HepG2 (cell line): ENCODE measurements around the gene BAHD1.

Experiments used
- EP300 ChIP-seq, 3 experiments: sonication (generic) in 1 of 3; formaldehyde crosslinking in 1 of 3; IDR thresholded peaks; 2 replicates each; pipeline versions ENCODE4 v1.5.1 to v1.6.1; 2011 to 2020; ENCODE audit warnings: low read depth in 2 of 3, low read length in 2 of 3, borderline replicate concordance in 1 of 3, improper control_type of control experiment in 1 of 3, mild to moderate bottlenecking in 1 of 3, missing genetic modification reagents in 1 of 3, moderate library complexity in 1 of 3
- FIP1L1 ChIP-seq: fragments of 200-400 bp; formaldehyde crosslinking; IDR thresholded peaks from 2 replicates; pipeline ENCODE4 v1.6.1; 2018; ENCODE audit warnings: low read depth, mild to moderate bottlenecking, low read length, moderate library complexity, borderline replicate concordance; ENCODE audit not compliant: insufficient read depth
- HNRNPK ChIP-seq: fragments of 200-400 bp; formaldehyde crosslinking; IDR thresholded peaks from 2 replicates; pipeline ENCODE4 v1.6.1; 2018; ENCODE audit warnings: low read length, low read depth, moderate library complexity, mild to moderate bottlenecking; ENCODE audit not compliant: poor library complexity, severe bottlenecking
- KDM5A ChIP-seq: fragments of 200-600 bp; sonication (generic); IDR thresholded peaks from 2 replicates; pipeline ENCODE4 v1.7.0; 2018; ENCODE audit warnings: antibody characterized with exemption, mild to moderate bottlenecking, low read length, borderline replicate concordance
- NR1H2 ChIP-seq: sonication (generic); formaldehyde crosslinking; IDR thresholded peaks from 2 replicates; pipeline ENCODE4 v1.8.1; 2022; ENCODE audit warnings: low read depth, missing genetic modification reagents, borderline replicate concordance
- POLR2AphosphoS5 ChIP-seq: IDR thresholded peaks from 2 replicates; pipeline ENCODE4 v1.6.1; 2012; ENCODE audit warnings: low read depth, low read length
- SIN3B ChIP-seq: fragments of 150-350 bp; IDR thresholded peaks from 2 replicates; pipeline ENCODE4 v1.6.1; 2014; ENCODE audit warnings: low read length
- ZNF121 ChIP-seq: sonication (generic); formaldehyde crosslinking; IDR thresholded peaks from 2 replicates; pipeline ENCODE4 v1.5.0; 2020; ENCODE audit warnings: mild to moderate bottlenecking, missing genetic modification reagents
- ZNF143 ChIP-seq: sonication (generic); formaldehyde crosslinking; IDR thresholded peaks from 2 replicates; pipeline ENCODE4 v1.4.0; 2020; ENCODE audit warnings: missing genetic modification reagents
- ZNF768 ChIP-seq: sonication (generic); formaldehyde crosslinking; IDR thresholded peaks from 2 replicates; pipeline ENCODE4 v1.4.0; 2020; ENCODE audit warnings: missing genetic modification reagents
- TF ChIP-seq, protein P1 (sequence below): sonication (generic); formaldehyde crosslinking; IDR thresholded peaks from 2 replicates; pipeline ENCODE4 v1.5.0; 2020; ENCODE audit warnings: mild to moderate bottlenecking, missing genetic modification reagents, moderate library complexity
- TF ChIP-seq, protein P2 (sequence below): sonication (generic); formaldehyde crosslinking; IDR thresholded peaks from 2 replicates; pipeline ENCODE4 v1.4.0; 2020; ENCODE audit warnings: missing genetic modification reagents, borderline replicate concordance

DNA sequence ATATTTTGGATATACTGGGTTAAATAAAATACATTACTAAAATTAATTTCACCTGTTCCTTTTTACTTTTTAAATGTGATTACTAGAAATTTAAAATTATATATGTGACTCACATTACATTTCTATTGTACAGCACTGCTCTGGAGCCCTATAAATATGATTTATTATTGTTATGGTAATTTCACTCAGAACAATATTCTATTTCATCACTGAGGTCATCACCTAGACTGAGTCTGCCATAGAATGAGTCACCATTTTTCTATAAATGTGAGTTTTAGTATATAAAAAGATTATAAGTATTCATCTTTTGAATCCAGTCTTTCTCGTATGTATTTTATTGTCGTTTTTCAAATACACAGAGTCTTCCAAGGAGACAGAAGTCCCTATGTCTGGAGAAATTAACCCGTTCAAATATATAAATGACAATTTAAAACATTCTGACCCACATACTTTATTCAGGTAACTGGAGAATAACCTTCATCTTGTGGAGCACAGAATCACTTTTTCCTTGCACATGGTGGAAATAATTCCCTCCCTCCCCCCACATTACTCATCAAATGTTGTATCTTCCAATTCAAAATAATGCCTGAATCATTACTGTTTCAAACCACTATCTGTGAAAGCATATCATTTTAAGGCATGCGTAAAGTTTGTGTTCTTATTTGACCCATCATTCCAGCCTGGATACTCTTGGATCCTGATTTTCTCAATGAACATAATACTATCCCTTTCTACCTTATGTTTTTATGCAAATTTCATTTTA lies 60.0 kb downstream of the BAHD1 start:
- TF ChIP-seq NR1H2 (CRISPR knock-in tag) (no peak), EP300 (IDR thresholded peaks at IDR 0.05; ENCODE audit: low read depth in 2 of 2, low read length in 2 of 2) (no peak), EP300 (CRISPR knock-in tag; IDR thresholded peaks at IDR 0.05; ENCODE audit: borderline replicate concordance) (no peak), POLR2AphosphoS5 (no peak), KDM5A (no peak), ZNF768 (no peak), ZNF143 (CRISPR knock-in tag) (no peak), SIN3B (no peak), HNRNPK (no peak), FIP1L1 (no peak), ZNF121 (CRISPR knock-in tag) (no peak)
- TF ChIP-seq, protein P1, sequence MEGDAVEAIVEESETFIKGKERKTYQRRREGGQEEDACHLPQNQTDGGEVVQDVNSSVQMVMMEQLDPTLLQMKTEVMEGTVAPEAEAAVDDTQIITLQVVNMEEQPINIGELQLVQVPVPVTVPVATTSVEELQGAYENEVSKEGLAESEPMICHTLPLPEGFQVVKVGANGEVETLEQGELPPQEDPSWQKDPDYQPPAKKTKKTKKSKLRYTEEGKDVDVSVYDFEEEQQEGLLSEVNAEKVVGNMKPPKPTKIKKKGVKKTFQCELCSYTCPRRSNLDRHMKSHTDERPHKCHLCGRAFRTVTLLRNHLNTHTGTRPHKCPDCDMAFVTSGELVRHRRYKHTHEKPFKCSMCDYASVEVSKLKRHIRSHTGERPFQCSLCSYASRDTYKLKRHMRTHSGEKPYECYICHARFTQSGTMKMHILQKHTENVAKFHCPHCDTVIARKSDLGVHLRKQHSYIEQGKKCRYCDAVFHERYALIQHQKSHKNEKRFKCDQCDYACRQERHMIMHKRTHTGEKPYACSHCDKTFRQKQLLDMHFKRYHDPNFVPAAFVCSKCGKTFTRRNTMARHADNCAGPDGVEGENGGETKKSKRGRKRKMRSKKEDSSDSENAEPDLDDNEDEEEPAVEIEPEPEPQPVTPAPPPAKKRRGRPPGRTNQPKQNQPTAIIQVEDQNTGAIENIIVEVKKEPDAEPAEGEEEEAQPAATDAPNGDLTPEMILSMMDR (CRISPR knock-in tag), result no peak
- TF ChIP-seq, protein P2, sequence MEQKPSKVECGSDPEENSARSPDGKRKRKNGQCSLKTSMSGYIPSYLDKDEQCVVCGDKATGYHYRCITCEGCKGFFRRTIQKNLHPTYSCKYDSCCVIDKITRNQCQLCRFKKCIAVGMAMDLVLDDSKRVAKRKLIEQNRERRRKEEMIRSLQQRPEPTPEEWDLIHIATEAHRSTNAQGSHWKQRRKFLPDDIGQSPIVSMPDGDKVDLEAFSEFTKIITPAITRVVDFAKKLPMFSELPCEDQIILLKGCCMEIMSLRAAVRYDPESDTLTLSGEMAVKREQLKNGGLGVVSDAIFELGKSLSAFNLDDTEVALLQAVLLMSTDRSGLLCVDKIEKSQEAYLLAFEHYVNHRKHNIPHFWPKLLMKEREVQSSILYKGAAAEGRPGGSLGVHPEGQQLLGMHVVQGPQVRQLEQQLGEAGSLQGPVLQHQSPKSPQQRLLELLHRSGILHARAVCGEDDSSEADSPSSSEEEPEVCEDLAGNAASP (CRISPR knock-in tag), result no peak
